GM12878 (cell line): ENCODE data around the gene KRTAP10-6.
"Not testable (repeated sequence)": the region's sequence is repeated elsewhere in the genome, so short reads cannot be mapped to it uniquely, and the experiment has no call there.

Experiments
- ATF7 ChIP-seq: fragments of 450-650 bp; IDR thresholded peaks from 2 replicates; pipeline ENCODE4 v1.6.1; 2016; ENCODE audit warnings: low read depth, mild to moderate bottlenecking
- CTCF ChIP-seq, 3 experiments: IDR thresholded peaks in 2 of 3; conservative IDR thresholded peaks in 1 of 3; 2 replicates each; pipeline ENCODE4 v1.5.1; 2011; ENCODE audit warnings: low read depth in 3 of 3, low read length in 3 of 3, mild to moderate bottlenecking in 3 of 3, control low read depth in 2 of 3, moderate library complexity in 2 of 3, inconsistent platforms in 1 of 3, mixed read lengths in 1 of 3; ENCODE audit not compliant: control insufficient read depth in 2 of 3, insufficient read depth in 1 of 3; ENCODE audit errors: extremely low read depth in 1 of 3
- NFIC ChIP-seq: IDR thresholded peaks from 2 replicates; pipeline ENCODE4 v1.6.1; 2012; ENCODE audit warnings: low read depth, mild to moderate bottlenecking, inconsistent platforms, low read length, moderate library complexity
- POLR2A ChIP-seq: IDR thresholded peaks from 2 replicates; pipeline ENCODE4 v1.6.1; 2011; ENCODE audit warnings: low read depth, mild to moderate bottlenecking, low read length
- SUPT20H ChIP-seq: IDR thresholded peaks from 2 replicates; pipeline ENCODE4 v1.6.1; 2011; ENCODE audit warnings: low read depth, mild to moderate bottlenecking, low read length, moderate library complexity, borderline replicate concordance; ENCODE audit not compliant: control insufficient read depth
- SUZ12 ChIP-seq: fragments of 200-600 bp; sonication (generic); IDR thresholded peaks from one replicate; pipeline ENCODE4 v1.6.1; 2018; ENCODE audit warnings: antibody characterized with exemption, mild to moderate bottlenecking; ENCODE audit not compliant: unreplicated experiment
- TARDBP ChIP-seq: IDR thresholded peaks from 2 replicates; pipeline ENCODE4 v1.6.1; 2016; ENCODE audit warnings: borderline replicate concordance
- ZNF274 ChIP-seq: IDR thresholded peaks from one replicate; pipeline ENCODE4 v1.8.0; 2011; ENCODE audit not compliant: insufficient read length, insufficient read depth
- TF ChIP-seq, protein P1 (sequence below): IDR thresholded peaks from 2 replicates; pipeline ENCODE4 v1.6.1; 2012; ENCODE audit warnings: mild to moderate bottlenecking, low read depth, low read length

- not testable (repeated sequence) for TF ChIP-seq CTCF (IDR thresholded peaks at IDR 0.05 in 2 of 3, conservative IDR thresholded peaks at IDR 0.05 in 1 of 3; ENCODE audit: control insufficient read depth in 2 of 3, extremely low read depth in 1 of 3, insufficient read depth in 1 of 3, low read depth in 3 of 3, low read length in 3 of 3); POLR2A; TARDBP; ZNF274; NFIC; SUZ12; ATF7; SUPT20H
- TF ChIP-seq, protein P1, sequence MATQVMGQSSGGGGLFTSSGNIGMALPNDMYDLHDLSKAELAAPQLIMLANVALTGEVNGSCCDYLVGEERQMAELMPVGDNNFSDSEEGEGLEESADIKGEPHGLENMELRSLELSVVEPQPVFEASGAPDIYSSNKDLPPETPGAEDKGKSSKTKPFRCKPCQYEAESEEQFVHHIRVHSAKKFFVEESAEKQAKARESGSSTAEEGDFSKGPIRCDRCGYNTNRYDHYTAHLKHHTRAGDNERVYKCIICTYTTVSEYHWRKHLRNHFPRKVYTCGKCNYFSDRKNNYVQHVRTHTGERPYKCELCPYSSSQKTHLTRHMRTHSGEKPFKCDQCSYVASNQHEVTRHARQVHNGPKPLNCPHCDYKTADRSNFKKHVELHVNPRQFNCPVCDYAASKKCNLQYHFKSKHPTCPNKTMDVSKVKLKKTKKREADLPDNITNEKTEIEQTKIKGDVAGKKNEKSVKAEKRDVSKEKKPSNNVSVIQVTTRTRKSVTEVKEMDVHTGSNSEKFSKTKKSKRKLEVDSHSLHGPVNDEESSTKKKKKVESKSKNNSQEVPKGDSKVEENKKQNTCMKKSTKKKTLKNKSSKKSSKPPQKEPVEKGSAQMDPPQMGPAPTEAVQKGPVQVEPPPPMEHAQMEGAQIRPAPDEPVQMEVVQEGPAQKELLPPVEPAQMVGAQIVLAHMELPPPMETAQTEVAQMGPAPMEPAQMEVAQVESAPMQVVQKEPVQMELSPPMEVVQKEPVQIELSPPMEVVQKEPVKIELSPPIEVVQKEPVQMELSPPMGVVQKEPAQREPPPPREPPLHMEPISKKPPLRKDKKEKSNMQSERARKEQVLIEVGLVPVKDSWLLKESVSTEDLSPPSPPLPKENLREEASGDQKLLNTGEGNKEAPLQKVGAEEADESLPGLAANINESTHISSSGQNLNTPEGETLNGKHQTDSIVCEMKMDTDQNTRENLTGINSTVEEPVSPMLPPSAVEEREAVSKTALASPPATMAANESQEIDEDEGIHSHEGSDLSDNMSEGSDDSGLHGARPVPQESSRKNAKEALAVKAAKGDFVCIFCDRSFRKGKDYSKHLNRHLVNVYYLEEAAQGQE = not testable (repeated sequence)
These were observed 35.5 kb upstream of the KRTAP10-6 start for GRCh38 chr21:44627831-44628233.
